Activated naive CD4-positive, alpha-beta T cell treated with anti-CD3 and anti-CD28 coated beads, Interleukin-2, amount 10 ng/mL, durations not matched to agents 7 days and 5 days (primary cell): ENCODE data around the gene PCDHB11.
"Not testable (repeated sequence)": the region's sequence is repeated elsewhere in the genome, so short reads cannot be mapped to it uniquely, and the experiment has no call there.

Source experiments
- CTCF ChIA-PET: fragments of 350-600 bp; sonication (Branson Sonifier 250); formaldehyde crosslinking; loops from one replicate; lab custom pipeline; 2021; ENCODE audit warnings: antibody characterized with exemption; lab: Charles Lee
- DNase-seq: peaks from one replicate; pipeline ENCODE4 v3.0.0-alpha.2; 2020
- H3K27ac Mint-ChIP-seq: one replicate; pipeline ENCODE4 v1.8.0; 2021; ENCODE audit warnings: mild to moderate bottlenecking, moderate library complexity, mixed read lengths
- H3K27me3 Mint-ChIP-seq: one replicate; pipeline ENCODE4 v1.8.0; 2021; ENCODE audit warnings: mild to moderate bottlenecking, mixed read lengths
- H3K36me3 Mint-ChIP-seq: one replicate; pipeline ENCODE4 v1.8.0; 2021; ENCODE audit warnings: mixed read lengths
- H3K4me1 Mint-ChIP-seq: one replicate; pipeline ENCODE4 v1.8.0; 2021; ENCODE audit warnings: mixed read lengths
- H3K4me3 Mint-ChIP-seq: one replicate; pipeline ENCODE4 v1.8.0; 2021; ENCODE audit warnings: mild to moderate bottlenecking, moderate library complexity, mixed read lengths
- H3K9me3 Mint-ChIP-seq: one replicate; pipeline ENCODE4 v1.8.0; 2021; ENCODE audit warnings: mixed read lengths

Gene PCDHB11

GRCh38 chr5:141199359-141200235 lies at the start of gene PCDHB11:
PCDHB11 (plus strand) TSS chr5:141199627; CDS start chr5:141199775, 148 bp downstream.
- DNase-seq, result no peak
- H3K27ac Mint-ChIP-seq, result no peak within 1 kb of the TSS
- H3K9me3 Mint-ChIP-seq, result peaks cover 26% of the 10 kb centered on the region
- CTCF ChIA-PET, result interaction anchor here (0.5 to 1.2 kb wide), 3 partner anchors 8 to 278 kb away, joined by 3 read pairs; partner anchors contain the start of gene PCDHB12
- peaks cover 3% of the 10 kb centered on the region for H3K36me3 Mint-ChIP-seq
- H3K27me3 Mint-ChIP-seq, result peaks cover 4% of the 10 kb centered on the region
- H3K4me1 Mint-ChIP-seq, result no peaks in the 10 kb centered on the region
- H3K4me3 Mint-ChIP-seq, result no peak within 1 kb of the TSS

- Mint-ChIP-seq H3K27ac (no peak within 1 kb of the TSS), H3K9me3 (peaks cover 15% of the 10 kb centered on the region), H3K4me1 (no peaks in the 10 kb centered on the region), H3K4me3 (no peak within 1 kb of the TSS), H3K36me3 (peaks cover 5% of the 10 kb centered on the region), H3K27me3 (peaks cover 24% of the 10 kb centered on the region)
- CTCF ChIA-PET, result no interaction called here
- DNase-seq, result no peak
Measured at GRCh38 chr5:141149812-141150211, 49.6 kb upstream of the PCDHB11 start, which contains the start of gene PCDHB6. PCDHB6 (plus strand) TSS chr5:141150057; CDS start chr5:141150258, 201 bp downstream.

- no peak for DNase-seq
- CTCF ChIA-PET, result no interaction called here
- Mint-ChIP-seq H3K27ac (no peak overlapping the region), H3K4me3 (no peak overlapping the region), H3K27me3 (peaks cover 24% of the 10 kb centered on the region), H3K36me3 (peaks cover 5% of the 10 kb centered on the region), H3K9me3 (peaks cover 15% of the 10 kb centered on the region), H3K4me1 (no peaks in the 10 kb centered on the region)
Measured at GRCh38 chr5:141150224-141150992, 49.0 kb upstream of the PCDHB11 start.

GRCh38 chr5:141150993-141151325 lies 48.5 kb upstream of the PCDHB11 start:
- CTCF ChIA-PET, result no interaction called here
- no peak for DNase-seq
- H3K4me3 Mint-ChIP-seq, result no peak overlapping the region
- no peak overlapping the region for H3K27ac Mint-ChIP-seq
- peaks cover 5% of the 10 kb centered on the region for H3K36me3 Mint-ChIP-seq
- peaks cover 24% of the 10 kb centered on the region for H3K27me3 Mint-ChIP-seq
- no peaks in the 10 kb centered on the region for H3K4me1 Mint-ChIP-seq
- H3K9me3 Mint-ChIP-seq, result peaks cover 16% of the 10 kb centered on the region

- Mint-ChIP-seq H3K27me3 (peaks cover 24% of the 10 kb centered on the region), H3K9me3 (peaks cover 18% of the 10 kb centered on the region)
- H3K36me3 Mint-ChIP-seq, CTCF ChIA-PET, H3K4me3 Mint-ChIP-seq, H3K27ac Mint-ChIP-seq, H3K4me1 Mint-ChIP-seq, DNase-seq: not testable (repeated sequence)
Measured at GRCh38 chr5:141151632-141152031, 47.8 kb upstream of the PCDHB11 start.

GRCh38 chr5:141152096-141152495 lies 47.3 kb upstream of the PCDHB11 start:
- CTCF ChIA-PET, H3K4me1 Mint-ChIP-seq, H3K36me3 Mint-ChIP-seq, DNase-seq, H3K4me3 Mint-ChIP-seq: not testable (repeated sequence)
- Mint-ChIP-seq H3K27ac (peak overlapping the region; percentile 37), H3K9me3 (peaks cover 21% of the 10 kb centered on the region), H3K27me3 (peaks cover 25% of the 10 kb centered on the region)

- no peak for DNase-seq
- no peaks in the 10 kb centered on the region for H3K4me1 Mint-ChIP-seq
- H3K9me3 Mint-ChIP-seq, result peaks cover 22% of the 10 kb centered on the region
- CTCF ChIA-PET, result interaction anchor here (1.1 to 1.5 kb wide), 2 partner anchors 31 to 71 kb away, joined by 3 read pairs; partner anchors contain the start of gene PCDHB9
- no peak overlapping the region for H3K4me3 Mint-ChIP-seq
- no peak overlapping the region for H3K27ac Mint-ChIP-seq
- H3K27me3 Mint-ChIP-seq, result peaks cover 21% of the 10 kb centered on the region
- H3K36me3 Mint-ChIP-seq, result peaks cover 5% of the 10 kb centered on the region
Measured at GRCh38 chr5:141155540-141156374, 43.7 kb upstream of the PCDHB11 start.

GRCh38 chr5:141157356-141157755 lies 42.1 kb upstream of the PCDHB11 start:
- H3K27ac Mint-ChIP-seq, DNase-seq, H3K4me3 Mint-ChIP-seq, H3K27me3 Mint-ChIP-seq, H3K4me1 Mint-ChIP-seq, CTCF ChIA-PET, H3K36me3 Mint-ChIP-seq: not testable (repeated sequence)
- H3K9me3 Mint-ChIP-seq, result peaks cover 17% of the 10 kb centered on the region

- CTCF ChIA-PET, H3K27ac Mint-ChIP-seq, H3K4me3 Mint-ChIP-seq, H3K27me3 Mint-ChIP-seq, H3K36me3 Mint-ChIP-seq, H3K4me1 Mint-ChIP-seq, DNase-seq: not testable (repeated sequence)
- H3K9me3 Mint-ChIP-seq, result peaks cover 17% of the 10 kb centered on the region
Measured at GRCh38 chr5:141157901-141158300, 41.5 kb upstream of the PCDHB11 start.

GRCh38 chr5:141172381-141173204 lies 26.8 kb upstream of the PCDHB11 start, which contains the start of gene PCDHB7:
PCDHB7 (plus strand) TSS chr5:141172644; CDS start chr5:141172836, 192 bp downstream.
- Mint-ChIP-seq H3K9me3 (peaks cover 13% of the 10 kb centered on the region), H3K4me1 (no peaks in the 10 kb centered on the region), H3K36me3 (no peaks in the 10 kb centered on the region), H3K27ac (no peak within 1 kb of the TSS), H3K27me3 (peaks cover 13% of the 10 kb centered on the region), H3K4me3 (no peak within 1 kb of the TSS)
- CTCF ChIA-PET, result no interaction called here
- DNase-seq, result peak; percentile 38

- CTCF ChIA-PET, DNase-seq, H3K27ac Mint-ChIP-seq, H3K4me1 Mint-ChIP-seq, H3K4me3 Mint-ChIP-seq, H3K36me3 Mint-ChIP-seq: not testable (repeated sequence)
- Mint-ChIP-seq H3K9me3 (peaks cover 11% of the 10 kb centered on the region), H3K27me3 (peaks cover 13% of the 10 kb centered on the region)
Measured at GRCh38 chr5:141174291-141175104, 24.9 kb upstream of the PCDHB11 start.

GRCh38 chr5:141175933-141176332 lies 23.5 kb upstream of the PCDHB11 start:
- CTCF ChIA-PET, result no interaction called here
- H3K4me3 Mint-ChIP-seq, result no peak overlapping the region
- H3K27ac Mint-ChIP-seq, result no peak overlapping the region
- H3K4me1 Mint-ChIP-seq, result no peaks in the 10 kb centered on the region
- H3K9me3 Mint-ChIP-seq, result peaks cover 15% of the 10 kb centered on the region
- H3K27me3 Mint-ChIP-seq, result peaks cover 13% of the 10 kb centered on the region
- no peak for DNase-seq
- no peaks in the 10 kb centered on the region for H3K36me3 Mint-ChIP-seq
